IMR-90 (cell line): ENCODE measurements around the gene MAGED4. TPM values are rescaled to one million over a fixed set of nuclear protein-coding genes. Genes with fewer than 3 reads are reported as not detected.

Experiments
- ATAC-seq: fragments of 200-7000 bp; cut with Tn5 transposase; 2 replicates; pipeline ENCODE4 v1.9.1; 2020; ENCODE audit warnings: low read depth, mild to moderate bottlenecking, moderate library complexity
- BruUV-seq: library from RNA; stranded (reverse); fragments of 400-500 nt; replicated peaks from 2 replicates; lab custom pipeline; 2021; lab: Mats Ljungman, UMichigan
- CTCF ChIA-PET: fragments of 300-600 bp; formaldehyde crosslinking; extraction: SDS; loops from one replicate; lab custom pipeline; 2021; ENCODE audit warnings: antibody characterized with exemption; lab: Yijun Ruan, JAX
- POLR2A ChIA-PET: fragments of 300-600 bp; sonication (Branson Sonifier 250); formaldehyde crosslinking; loops from one replicate; lab custom pipeline; 2022; ENCODE audit warnings: antibody characterized with exemption; ENCODE audit not compliant: unreplicated experiment; lab: Charles Lee
- DNase-seq: peaks from one replicate; pipeline ENCODE4 v3.0.0; 2013
- H2AFZ ChIP-seq: replicated peaks from 2 replicates; pipeline ENCODE3; 2013; ENCODE audit warnings: low read length, mild to moderate bottlenecking; ENCODE audit not compliant: poor library complexity
- H2AK5ac ChIP-seq: 2 replicates; pipeline ENCODE4 v1.6.1; 2013; ENCODE audit warnings: low read depth, low read length, inconsistent platforms
- H2AK9ac ChIP-seq: replicated peaks from 2 replicates; pipeline ENCODE3; 2013; ENCODE audit warnings: mild to moderate bottlenecking, low read depth, low read length, moderate library complexity; ENCODE audit not compliant: poor library complexity
- H2BK120ac ChIP-seq: 2 replicates; pipeline ENCODE4 v1.6.1; 2013; ENCODE audit warnings: low read depth, low read length, inconsistent platforms
- H2BK15ac ChIP-seq: 3 replicates; pipeline ENCODE4 v1.6.1; 2013; ENCODE audit warnings: low read depth, low read length, inconsistent platforms
- H2BK20ac ChIP-seq: 2 replicates; pipeline ENCODE4 v1.6.1; 2013; ENCODE audit warnings: low read depth, mild to moderate bottlenecking, inconsistent platforms, low read length, moderate library complexity
- H2BK5ac ChIP-seq: 2 replicates; pipeline ENCODE4 v1.6.1; 2013; ENCODE audit warnings: mild to moderate bottlenecking, low read depth, low read length, inconsistent platforms; ENCODE audit not compliant: poor library complexity, severe bottlenecking
- H3K14ac ChIP-seq: replicated peaks from 2 replicates; pipeline ENCODE4 v1.6.1; 2013; ENCODE audit warnings: low read depth, low read length, inconsistent platforms
- H3K18ac ChIP-seq: 2 replicates; pipeline ENCODE4 v1.6.1; 2013; ENCODE audit warnings: low read depth, low read length, control low read depth
- H3K23ac ChIP-seq: 2 replicates; pipeline ENCODE4 v1.6.1; 2013; ENCODE audit warnings: low read depth, low read length, inconsistent platforms
- H3K27ac ChIP-seq: 2 replicates; pipeline ENCODE4 v1.5.1; 2013; ENCODE audit warnings: mild to moderate bottlenecking, control low read depth, low read length; ENCODE audit not compliant: insufficient read depth
- H3K27me3 ChIP-seq: 2 replicates; pipeline ENCODE4 v1.6.1; 2013; ENCODE audit warnings: low read length; ENCODE audit not compliant: control insufficient read depth, insufficient read depth
- H3K36me3 ChIP-seq: 2 replicates; pipeline ENCODE4 v1.6.1; 2013; ENCODE audit warnings: low read length, mixed read lengths; ENCODE audit not compliant: control insufficient read depth, insufficient read depth
- H3K4ac ChIP-seq: 2 replicates; pipeline ENCODE4 v1.6.1; 2013; ENCODE audit warnings: low read depth, low read length, inconsistent platforms
- H3K4me1 ChIP-seq: 2 replicates; pipeline ENCODE4 v1.6.1; 2013; ENCODE audit warnings: low read length, mixed read lengths; ENCODE audit not compliant: control insufficient read depth, insufficient read depth
- H3K4me2 ChIP-seq: 2 replicates; pipeline ENCODE4 v1.6.1; 2013; ENCODE audit warnings: low read depth, mild to moderate bottlenecking, control low read depth, low read length, moderate library complexity
- H3K4me3 ChIP-seq: 2 replicates; pipeline ENCODE4 v1.5.1; 2013; ENCODE audit warnings: low read depth, mild to moderate bottlenecking, control low read depth, low read length, moderate library complexity; ENCODE audit not compliant: insufficient read depth
- H3K56ac ChIP-seq: 2 replicates; pipeline ENCODE4 v1.6.1; 2013; ENCODE audit warnings: low read length, inconsistent platforms; ENCODE audit not compliant: insufficient read depth; ENCODE audit errors: extremely low read depth
- H3K79me1 ChIP-seq, 2 experiments: 2 replicates each; pipeline ENCODE4 v1.6.1; 2013; ENCODE audit warnings: low read length in 2 of 2, inconsistent platforms in 1 of 2, low read depth in 1 of 2
- H3K9ac ChIP-seq: 2 replicates; pipeline ENCODE4 v1.6.1; 2013; ENCODE audit warnings: low read depth, low read length, control low read depth
- H3K9me1 ChIP-seq: 2 replicates; pipeline ENCODE4 v1.6.1; 2013; ENCODE audit warnings: low read length, inconsistent platforms; ENCODE audit not compliant: insufficient read depth
- H3K9me3 ChIP-seq: 2 replicates; pipeline ENCODE4 v1.6.1; 2013; ENCODE audit warnings: low read length; ENCODE audit not compliant: control insufficient read depth, insufficient read depth
- H4K20me1 ChIP-seq: 2 replicates; pipeline ENCODE4 v1.6.1; 2013; ENCODE audit warnings: low read length, inconsistent platforms; ENCODE audit not compliant: insufficient read depth
- H4K5ac ChIP-seq: 2 replicates; pipeline ENCODE4 v1.6.1; 2013; ENCODE audit warnings: mild to moderate bottlenecking, low read depth, low read length, control low read depth
- H4K8ac ChIP-seq, 2 experiments: 2 replicates each; pipeline ENCODE4 v1.6.1; 2013; ENCODE audit warnings: low read depth in 2 of 2, low read length in 2 of 2, control low read depth in 1 of 2, inconsistent platforms in 1 of 2
- H4K91ac ChIP-seq: 2 replicates; pipeline ENCODE4 v1.6.1; 2013; ENCODE audit warnings: low read depth, low read length, inconsistent platforms; ENCODE audit not compliant: insufficient read depth
- BHLHE40 ChIP-seq: fragments of 150-350 bp; IDR thresholded peaks from 2 replicates; pipeline ENCODE4 v1.6.1; 2016; ENCODE audit warnings: mild to moderate bottlenecking, low read depth, low read length
- CEBPB ChIP-seq: IDR thresholded peaks from 2 replicates; pipeline ENCODE4 v1.6.1; 2012; ENCODE audit warnings: low read depth, low read length, improper control_type of control experiment
- CHD1 ChIP-seq: IDR thresholded peaks from 2 replicates; pipeline ENCODE4 v1.6.1; 2012; ENCODE audit warnings: low read depth, low read length, improper control_type of control experiment
- CTCF ChIP-seq: conservative IDR thresholded peaks from 2 replicates; pipeline ENCODE4 v1.5.1; 2012; ENCODE audit warnings: mild to moderate bottlenecking, low read depth, low read length, improper control_type of control experiment
- ELK1 ChIP-seq: fragments of 150-350 bp; IDR thresholded peaks from 2 replicates; pipeline ENCODE4 v1.6.1; 2016; ENCODE audit warnings: low read depth, mild to moderate bottlenecking, low read length, moderate library complexity, borderline replicate concordance
- FOS ChIP-seq: fragments of 150-350 bp; IDR thresholded peaks from 2 replicates; pipeline ENCODE4 v1.6.1; 2016; ENCODE audit warnings: low read depth, low read length
- MAFK ChIP-seq: IDR thresholded peaks from 2 replicates; pipeline ENCODE4 v1.6.1; 2012; ENCODE audit warnings: low read depth, low read length, improper control_type of control experiment
- MAZ ChIP-seq: IDR thresholded peaks from 2 replicates; pipeline ENCODE4 v1.6.1; 2012; ENCODE audit warnings: low read depth, mild to moderate bottlenecking, low read length, improper control_type of control experiment, moderate library complexity, borderline replicate concordance
- MXI1 ChIP-seq: IDR thresholded peaks from 2 replicates; pipeline ENCODE4 v1.6.1; 2012; ENCODE audit warnings: low read depth, mild to moderate bottlenecking, low read length, moderate library complexity, borderline replicate concordance
- NFE2L2 ChIP-seq: fragments of 150-350 bp; IDR thresholded peaks from 2 replicates; pipeline ENCODE4 v1.6.1; 2016; ENCODE audit warnings: low read depth, mild to moderate bottlenecking, low read length
- POLR2A ChIP-seq: IDR thresholded peaks from 2 replicates; pipeline ENCODE4 v1.6.1; 2012; ENCODE audit warnings: mild to moderate bottlenecking, low read depth, low read length
- RAD21 ChIP-seq: IDR thresholded peaks from 2 replicates; pipeline ENCODE4 v1.6.1; 2012; ENCODE audit warnings: low read length, improper control_type of control experiment
- RCOR1 ChIP-seq: IDR thresholded peaks from 2 replicates; pipeline ENCODE4 v1.6.1; 2012; ENCODE audit warnings: mild to moderate bottlenecking, low read length, improper control_type of control experiment; ENCODE audit not compliant: insufficient replicate concordance
- RFX5 ChIP-seq: IDR thresholded peaks from 2 replicates; pipeline ENCODE4 v1.8.0; 2012; ENCODE audit warnings: low read depth, mild to moderate bottlenecking, low read length, moderate library complexity
- SMC3 ChIP-seq: fragments of 150-350 bp; IDR thresholded peaks from 2 replicates; pipeline ENCODE4 v1.6.1; 2016; ENCODE audit warnings: low read depth, mild to moderate bottlenecking, antibody characterized with exemption, low read length, moderate library complexity
- USF2 ChIP-seq: fragments of 150-350 bp; IDR thresholded peaks from 2 replicates; pipeline ENCODE4 v1.6.1; 2017; ENCODE audit warnings: mild to moderate bottlenecking, antibody characterized with exemption, low read length, low read depth
- WGBS, 2 experiments: methylation state at CpG; one replicate each; pipeline versions ENCODE4 v1.1.5 to v1.1.7; 2013; ENCODE audit warnings: missing lambda C conversion rate in 2 of 2; ENCODE audit not compliant: insufficient read length in 1 of 2; ENCODE audit errors: extremely low coverage in 2 of 2; 5-methylcytosine and 5-hydroxymethylcytosine counted together
- dilution Hi-C: fragments of 300-500 bp; cut with HindIII; formaldehyde crosslinking; loops from one replicate; pipeline ENCODE4 v1.14.3; 2018; ENCODE audit warnings: low sequenced_read_pairs; ENCODE audit not compliant: unreplicated experiment
- in situ Hi-C: fragments of 300-500 bp; cut with MboI; formaldehyde crosslinking; loops from 3 replicates; pipeline ENCODE4 v1.14.3; 2019; ENCODE audit warnings: low sequenced_read_pairs, inconsistent platforms, mixed read lengths
- intact Hi-C: fragments of 100-400 bp; cut with micrococcal nuclease; formaldehyde crosslinking; loops from 2 replicates; pipeline ENCODE4 v1.10.0; 2022
- polyA plus RNA-seq, 3 experiments: library from polyadenylated mRNA; depleted of rRNA; stranded (reverse); fragments of >200 nt; gene quantifications; 2 replicates each; pipeline ENCODE4 v1.2.3, GENCODE V29; 2012; ENCODE audit warnings: low replicate concordance in 1 of 3
- total RNA-seq: library from RNA; depleted of rRNA; stranded (reverse); fragments of >200 nt; gene quantifications from 2 replicates; pipeline ENCODE4 v1.2.3, GENCODE V29; 2012

Gene MAGED4
- total and polyA plus RNA-seq, 2 of the 4 experiments (the other 2 are of a cell fraction): 9.9 to 51.7 TPM

- no peak overlapping the region for H4K91ac ChIP-seq
- DNase-seq: no peak
- no peak overlapping the region for H3K27ac ChIP-seq
- no peak overlapping the region for H2AK5ac ChIP-seq
- intact Hi-C loops: no loop called here
- no peaks in the 10 kb centered on the region for H3K9me3 ChIP-seq
- H2BK15ac ChIP-seq: no peak overlapping the region
- no peak overlapping the region for H3K4me3 ChIP-seq
- H4K8ac ChIP-seq: no peak overlapping the region
- no peaks in the 10 kb centered on the region for H3K4me1 ChIP-seq
- BruUV-seq: no TSS peak
- no peak overlapping the region for H3K14ac ChIP-seq
- peaks cover 2% of the 10 kb centered on the region; the same call in 1 of the 2 replicates for H3K27me3 ChIP-seq
- H3K9me1 ChIP-seq: no peaks in the 10 kb centered on the region
- no peak overlapping the region for H3K4me2 ChIP-seq
- no peak overlapping the region for H3K56ac ChIP-seq
- H3K4ac ChIP-seq: no peak overlapping the region
- H3K36me3 ChIP-seq: no peaks in the 10 kb centered on the region
- H2AFZ ChIP-seq: no peak overlapping the region
- no peak overlapping the region for H2BK120ac ChIP-seq
- H4K20me1 ChIP-seq: no peaks in the 10 kb centered on the region
- H3K18ac ChIP-seq: no peak overlapping the region
- POLR2A ChIA-PET: no interaction called here
- in situ Hi-C loops: no loop called here
- no peak overlapping the region for H2AK9ac ChIP-seq
- H4K5ac ChIP-seq: no peak overlapping the region
- no peak overlapping the region for H2BK20ac ChIP-seq
- CTCF ChIA-PET: no interaction called here
- ATAC-seq: no peak
- H3K23ac ChIP-seq: no peak overlapping the region
- H3K79me1 ChIP-seq: no peaks in the 10 kb centered on the region
- WGBS, 2 experiments: no CpG with 5 or more reads among the region's 3 CpGs
- no peak overlapping the region for H2BK5ac ChIP-seq
- dilution Hi-C loops: no loop called here
- TF ChIP-seq FOS: no peak
- no peak for TF ChIP-seq USF2
- TF ChIP-seq RFX5: no peak
- TF ChIP-seq RCOR1: no peak
- no peak for TF ChIP-seq CTCF
- no peak for TF ChIP-seq BHLHE40
- no peak for TF ChIP-seq ELK1
- TF ChIP-seq MXI1: no peak
- TF ChIP-seq MAFK: no peak
- no peak for TF ChIP-seq SMC3
- TF ChIP-seq NFE2L2: no peak
- no peak for TF ChIP-seq CHD1
- no peak for TF ChIP-seq CEBPB
- no peak for TF ChIP-seq MAZ
- no peak for TF ChIP-seq POLR2A
- no peak for TF ChIP-seq RAD21
- H3K9ac ChIP-seq: no peak overlapping the region
Observed at GRCh38 chrX:52213276-52213675, 28.6 kb downstream of the MAGED4 start.
